Gastrocnemius medialis (tissue), 4 donors: ENCODE data around the gene FARP1.

Experiments used
- POLR2A ChIP-seq, 2 donors: fragments of 450-650 bp; IDR thresholded peaks; one replicate each; pipeline ENCODE4 v1.6.1; 2017; ENCODE audit warnings: antibody characterized with exemption in 2 of 2, mild to moderate bottlenecking in 2 of 2, moderate library complexity in 2 of 2
- TF ChIP-seq, protein P1 (sequence below), 5 experiments: fragments of 450-650 bp in 3 of 5; fragments of 200-600 bp in 2 of 5; sonication (generic) in 2 of 5; IDR thresholded peaks in 4 of 5; conservative IDR thresholded peaks in 1 of 5; 1 replicate in 4 of 5; 2 replicates in 1 of 5; pipeline ENCODE4 v1.5.1; 2016 to 2019; ENCODE audit warnings: antibody characterized with exemption in 5 of 5, mild to moderate bottlenecking in 3 of 5, moderate library complexity in 3 of 5

DNA sequence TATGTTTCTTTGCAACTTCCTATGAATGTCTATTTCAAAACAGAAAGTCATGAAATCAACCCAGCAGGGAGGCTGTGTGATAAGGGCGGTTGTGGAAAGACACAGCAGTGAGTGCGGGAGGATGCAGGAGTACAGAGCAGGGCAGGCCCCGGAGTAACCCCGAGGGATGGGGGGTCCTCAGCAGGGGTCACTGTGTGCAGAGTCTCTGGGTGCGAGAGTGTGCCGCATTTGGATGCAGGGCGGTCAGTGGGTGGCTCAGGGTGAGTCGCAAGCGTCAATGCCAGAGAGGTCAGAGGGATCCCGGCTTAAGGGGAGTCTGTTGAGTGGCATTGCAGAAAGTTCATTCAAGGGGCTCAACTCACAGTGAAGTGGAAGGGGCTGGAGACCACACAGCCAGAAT is 286.2 kb downstream of the FARP1 start:
- TF ChIP-seq, protein P1, sequence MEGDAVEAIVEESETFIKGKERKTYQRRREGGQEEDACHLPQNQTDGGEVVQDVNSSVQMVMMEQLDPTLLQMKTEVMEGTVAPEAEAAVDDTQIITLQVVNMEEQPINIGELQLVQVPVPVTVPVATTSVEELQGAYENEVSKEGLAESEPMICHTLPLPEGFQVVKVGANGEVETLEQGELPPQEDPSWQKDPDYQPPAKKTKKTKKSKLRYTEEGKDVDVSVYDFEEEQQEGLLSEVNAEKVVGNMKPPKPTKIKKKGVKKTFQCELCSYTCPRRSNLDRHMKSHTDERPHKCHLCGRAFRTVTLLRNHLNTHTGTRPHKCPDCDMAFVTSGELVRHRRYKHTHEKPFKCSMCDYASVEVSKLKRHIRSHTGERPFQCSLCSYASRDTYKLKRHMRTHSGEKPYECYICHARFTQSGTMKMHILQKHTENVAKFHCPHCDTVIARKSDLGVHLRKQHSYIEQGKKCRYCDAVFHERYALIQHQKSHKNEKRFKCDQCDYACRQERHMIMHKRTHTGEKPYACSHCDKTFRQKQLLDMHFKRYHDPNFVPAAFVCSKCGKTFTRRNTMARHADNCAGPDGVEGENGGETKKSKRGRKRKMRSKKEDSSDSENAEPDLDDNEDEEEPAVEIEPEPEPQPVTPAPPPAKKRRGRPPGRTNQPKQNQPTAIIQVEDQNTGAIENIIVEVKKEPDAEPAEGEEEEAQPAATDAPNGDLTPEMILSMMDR (IDR thresholded peaks at IDR 0.05 in 4 of 5, conservative IDR thresholded peaks at IDR 0.05 in 1 of 5): no peak
- TF ChIP-seq POLR2A (IDR thresholded peaks at IDR 0.05): no peak
